Stimulated activated naive CD8-positive, alpha-beta T cell treated with anti-CD3 and anti-CD28 coated beads, Interleukin-15, amount 100 ng/mL, for 72 hours (primary cell): Measurements from ENCODE around the gene LYRM1.
"Not testable (repeated sequence)": the region's sequence is repeated elsewhere in the genome, so short reads cannot be mapped to it uniquely, and the experiment has no call there.

Source experiments
- ATAC-seq: fragments of 150-1000 bp; cut with Tn5 transposase; 2 replicates; pipeline ENCODE4 v1.10.0; 2021; ENCODE audit warnings: mild to moderate bottlenecking, moderate library complexity
- DNase-seq, 2 donors: peaks; one replicate each; pipeline ENCODE4 v3.0.0; 2021 to 2022
- H3K27ac Mint-ChIP-seq, 2 donors: one replicate each; pipeline ENCODE4 v1.8.0; 2022; ENCODE audit warnings: mild to moderate bottlenecking in 2 of 2, mixed read lengths in 2 of 2, moderate library complexity in 2 of 2
- H3K27me3 Mint-ChIP-seq: one replicate; pipeline ENCODE4 v1.8.0; 2022; ENCODE audit warnings: mixed read lengths
- H3K4me1 Mint-ChIP-seq: one replicate; pipeline ENCODE4 v1.8.0; 2022; ENCODE audit warnings: mild to moderate bottlenecking, mixed read lengths
- H3K4me3 Mint-ChIP-seq, 2 donors: one replicate each; pipeline ENCODE4 v1.8.0; 2022; ENCODE audit warnings: mild to moderate bottlenecking in 2 of 2, mixed read lengths in 2 of 2, moderate library complexity in 1 of 2
- H3K9me3 Mint-ChIP-seq, 2 donors: one replicate each; pipeline ENCODE4 v1.8.0; 2022; ENCODE audit warnings: mixed read lengths in 2 of 2

Gene LYRM1

DNA sequence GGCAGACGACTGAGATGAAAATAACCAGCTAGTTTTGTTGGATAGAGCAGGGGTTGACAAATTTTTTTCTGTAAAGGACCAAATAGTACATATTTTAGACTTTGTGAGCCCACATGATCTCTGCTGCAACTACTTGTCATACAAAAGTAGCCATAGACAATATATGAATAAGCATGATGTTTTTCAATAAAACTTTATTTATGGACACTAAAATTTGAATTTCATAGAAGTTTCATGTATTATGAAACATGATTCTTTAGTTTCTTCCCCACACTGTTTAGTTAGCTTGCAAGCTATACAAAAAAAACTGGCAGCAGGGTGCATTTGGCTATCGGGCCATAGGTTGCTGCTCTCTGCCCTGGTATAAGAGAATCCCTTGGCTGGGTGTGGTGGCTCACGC lies 56.6 kb downstream of the LYRM1 start:
- Mint-ChIP-seq H3K4me3 (no peak overlapping the region), H3K9me3 (no peaks in the 10 kb centered on the region), H3K4me1 (no peaks in the 10 kb centered on the region), H3K27me3 (no peaks in the 10 kb centered on the region), H3K27ac (no peak overlapping the region)
- no peak for ATAC-seq
- DNase-seq, result no peak

DNA sequence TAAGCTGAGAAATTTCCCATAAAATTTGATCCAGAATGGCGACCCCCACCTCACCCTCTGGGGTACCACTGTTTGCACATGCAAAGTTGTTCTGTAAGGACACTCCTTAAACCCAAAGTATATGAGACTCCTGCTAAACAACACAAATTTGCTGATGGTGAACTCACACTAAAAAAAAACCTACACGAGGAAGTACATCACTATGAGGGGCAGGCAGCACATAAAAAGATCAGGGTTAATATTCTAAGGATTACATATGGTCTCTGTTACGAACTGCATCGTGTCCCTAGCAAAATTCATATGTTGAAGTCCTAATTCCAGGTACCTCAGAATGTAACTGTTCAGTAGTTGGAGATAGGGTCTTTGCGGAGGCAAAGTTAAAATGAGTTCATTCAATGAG lies 60.3 kb downstream of the LYRM1 start:
- no peak overlapping the region for H3K27ac Mint-ChIP-seq
- no peak overlapping the region for H3K4me3 Mint-ChIP-seq
- no peaks in the 10 kb centered on the region for H3K27me3 Mint-ChIP-seq
- no peaks in the 10 kb centered on the region for H3K9me3 Mint-ChIP-seq
- DNase-seq (no peak), ATAC-seq (no peak)
- no peaks in the 10 kb centered on the region for H3K4me1 Mint-ChIP-seq

DNA sequence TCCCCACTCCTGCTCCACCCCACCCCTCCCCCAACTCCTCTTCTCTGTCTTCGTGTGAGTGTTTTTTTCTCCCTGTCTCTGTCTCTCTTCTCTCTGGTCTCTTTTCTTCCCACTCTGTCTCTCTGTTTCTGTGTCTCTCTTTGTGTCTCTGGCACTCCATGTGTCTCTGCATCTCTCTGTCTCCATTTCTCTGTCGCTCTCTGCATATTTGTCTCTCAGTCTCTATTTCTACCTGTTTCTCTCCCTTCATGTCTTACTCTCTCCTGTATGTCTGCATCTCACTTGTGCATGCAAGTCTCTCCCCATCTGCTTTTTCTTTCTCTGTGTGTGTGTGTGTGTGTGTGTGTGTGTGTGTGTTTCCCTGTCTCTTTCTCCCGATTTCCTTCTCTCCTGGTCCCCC lies 68.2 kb downstream of the LYRM1 start:
- no peak for ATAC-seq
- no peak for DNase-seq
- Mint-ChIP-seq H3K4me3 (no peak overlapping the region), H3K9me3 (no peaks in the 10 kb centered on the region), H3K27me3 (no peaks in the 10 kb centered on the region), H3K27ac (no peak overlapping the region), H3K4me1 (no peaks in the 10 kb centered on the region)

DNA sequence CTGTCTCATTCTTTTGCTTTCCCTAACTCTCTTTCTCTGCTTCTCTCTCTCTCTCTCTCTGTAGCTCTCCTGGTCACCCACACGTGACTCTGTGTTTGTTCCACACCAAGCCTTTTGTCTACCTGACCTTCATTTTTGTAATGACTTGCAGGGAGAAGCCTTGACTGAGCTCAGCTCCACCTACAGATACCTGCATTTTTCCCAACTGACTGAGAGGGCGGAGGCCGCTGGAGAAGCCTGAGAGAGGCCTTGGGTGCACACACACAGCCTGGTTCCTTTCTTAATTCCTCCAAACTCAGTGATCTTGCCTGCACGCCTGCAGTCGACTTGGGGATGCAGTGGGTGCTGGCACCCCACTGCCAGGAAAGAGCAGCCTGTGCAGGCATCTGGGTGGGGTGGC lies 68.8 kb downstream of the LYRM1 start:
- H3K4me1 Mint-ChIP-seq, result no peaks in the 10 kb centered on the region
- no peaks in the 10 kb centered on the region for H3K27me3 Mint-ChIP-seq
- ATAC-seq (no peak), DNase-seq (no peak)
- H3K4me3 Mint-ChIP-seq, result no peak overlapping the region
- no peaks in the 10 kb centered on the region for H3K9me3 Mint-ChIP-seq
- no peak overlapping the region for H3K27ac Mint-ChIP-seq

DNA sequence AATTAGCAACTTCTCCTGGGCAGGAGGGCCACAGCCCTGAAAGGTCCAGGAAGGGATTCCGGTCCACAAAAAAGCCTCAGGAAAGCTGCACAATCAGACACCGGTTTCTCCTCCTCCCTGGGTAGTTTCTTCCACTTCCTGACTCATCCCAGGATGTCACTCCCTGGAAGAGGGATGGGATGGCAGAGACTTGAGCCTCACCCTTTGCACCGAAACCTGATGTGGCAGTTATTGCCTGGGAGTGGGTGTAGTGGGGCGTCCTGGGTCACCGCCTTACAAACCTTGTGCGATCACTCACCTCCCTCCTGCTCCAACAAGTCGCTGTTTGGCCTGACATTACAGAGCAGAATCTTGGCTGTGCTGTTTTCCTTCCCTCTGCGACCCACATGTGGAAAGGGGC lies 70.8 kb downstream of the LYRM1 start:
- Mint-ChIP-seq H3K4me1 (no peaks in the 10 kb centered on the region), H3K27me3 (no peaks in the 10 kb centered on the region), H3K9me3 (no peaks in the 10 kb centered on the region), H3K27ac (no peak overlapping the region), H3K4me3 (no peak overlapping the region)
- ATAC-seq (no peak), DNase-seq (no peak)

DNA sequence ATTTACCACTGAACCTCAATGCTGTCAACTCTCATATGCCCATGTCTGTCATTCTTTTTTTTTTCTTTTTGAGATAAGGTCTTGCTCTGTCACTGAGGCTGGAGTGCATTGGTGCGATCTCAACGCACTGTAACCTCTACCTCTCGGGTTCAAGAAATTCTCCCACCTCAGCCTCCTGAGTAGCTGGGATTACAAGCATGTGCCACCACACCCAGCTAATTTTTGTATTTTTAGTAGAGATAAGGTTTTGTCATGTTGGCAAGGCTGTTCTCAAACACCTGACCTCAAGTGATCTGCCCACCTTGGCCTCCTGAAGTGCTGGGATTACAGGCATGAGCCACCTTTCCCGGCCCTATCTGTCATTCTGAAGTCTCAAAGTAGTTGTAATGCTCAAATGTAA lies 72.6 kb downstream of the LYRM1 start:
- DNase-seq, ATAC-seq, H3K27me3 Mint-ChIP-seq, H3K4me3 Mint-ChIP-seq, H3K9me3 Mint-ChIP-seq, H3K27ac Mint-ChIP-seq, H3K4me1 Mint-ChIP-seq: not testable (repeated sequence)
